HCT116 (cell line): ENCODE data around the gene CERK. TPM values are rescaled to one million over a fixed set of nuclear protein-coding genes. Genes with fewer than 3 reads are reported as not detected.
"Not testable (repeated sequence)": the region's sequence is repeated elsewhere in the genome, so short reads cannot be mapped to it uniquely, and the experiment has no call there.

ENCODE experiments used
- ATAC-seq: fragments of 200-7000 bp; cut with Tn5 transposase; 2 replicates; pipeline ENCODE4 v1.9.1; 2020; ENCODE audit warnings: mild to moderate bottlenecking, moderate library complexity
- BruUV-seq: library from RNA; stranded (reverse); fragments of 400-500 nt; replicated peaks from 2 replicates; lab custom pipeline; 2021; lab: Mats Ljungman, UMichigan
- CTCF ChIA-PET: fragments of 300-600 bp; sonication (Branson Sonifier 250); formaldehyde crosslinking; loops from one replicate; lab custom pipeline; 2021; ENCODE audit warnings: antibody characterized with exemption; lab: Charles Lee
- POLR2A ChIA-PET: fragments of 300-600, 350-600 bp; sonication (Branson Sonifier 250); formaldehyde crosslinking; loops from one replicate; lab custom pipeline; 2021; ENCODE audit warnings: antibody characterized with exemption; lab: Charles Lee
- RAD21 ChIA-PET, 2 experiments: fragments of 300-600 bp; sonication (Branson Sonifier 250); formaldehyde crosslinking; loops; one replicate each; lab custom pipeline; 2023; ENCODE audit warnings: low total read pairs in 2 of 2; ENCODE audit not compliant: uncharacterized antibody in 2 of 2, unreplicated experiment in 2 of 2, low non-redundant PET in 1 of 2; lab: Charles Lee
- DNase-seq: peaks from one replicate; pipeline ENCODE4 v3.0.0-alpha.2; 2010; ENCODE audit warnings: low read depth, low spot score
- H2AFZ ChIP-seq: fragments of 200-600 bp; shearing (Covaris generic), sonication (generic); 2 replicates; pipeline ENCODE4 v1.6.1; 2017; ENCODE audit warnings: low read depth, mixed run types, mixed read lengths, antibody characterized with exemption, low read length; ENCODE audit not compliant: poor library complexity, severe bottlenecking
- H3K27ac ChIP-seq: 2 replicates; pipeline ENCODE4 v1.5.1; 2012; ENCODE audit warnings: low read depth, low read length
- H3K27me3 ChIP-seq: fragments of 200-600 bp; sonication (generic); 2 replicates; pipeline ENCODE4 v1.6.1; 2016; ENCODE audit warnings: mixed run types, low read length, mixed read lengths; ENCODE audit not compliant: insufficient read depth
- H3K36me3 ChIP-seq, 2 experiments: fragments of 200-500 bp in 1 of 2; fragments of 200-600 bp in 1 of 2; sonication (Bioruptor generic) in 1 of 2; sonication (generic) in 1 of 2; 2 replicates each; pipeline versions ENCODE4 v1.5.1 to v1.6.1; 2014 to 2016; ENCODE audit warnings: low read length in 2 of 2, inconsistent platforms in 1 of 2, mixed read lengths in 1 of 2, mixed run types in 1 of 2; ENCODE audit not compliant: insufficient read depth in 2 of 2, control insufficient read depth in 1 of 2
- H3K4me1 ChIP-seq, 2 experiments: fragments of 200-600 bp in 1 of 2; sonication (generic) in 1 of 2; 2 replicates each; pipeline versions ENCODE4 v1.5.1 to v1.6.1; 2012 to 2017; ENCODE audit warnings: low read length in 2 of 2, inconsistent platforms in 1 of 2, mild to moderate bottlenecking in 1 of 2, mixed read lengths in 1 of 2, mixed run types in 1 of 2, moderate library complexity in 1 of 2; ENCODE audit not compliant: insufficient read depth in 2 of 2, control insufficient read depth in 1 of 2
- H3K4me2 ChIP-seq: fragments of 200-600 bp; sonication (generic); 2 replicates; pipeline ENCODE4 v1.6.1; 2017; ENCODE audit warnings: mixed run types, low read length, mixed read lengths
- H3K4me3 ChIP-seq, 2 experiments: fragments of 200-600 bp in 1 of 2; sonication (generic) in 1 of 2; replicated peaks in 1 of 2; 2 replicates each; pipeline ENCODE4 v1.5.1; 2011 to 2016; ENCODE audit warnings: low read length in 2 of 2, control low read depth in 1 of 2, low read depth in 1 of 2, mild to moderate bottlenecking in 1 of 2, mixed read lengths in 1 of 2, mixed run types in 1 of 2
- H3K79me2 ChIP-seq: fragments of 200-600 bp; sonication (generic); 2 replicates; pipeline ENCODE4 v1.6.1; 2017; ENCODE audit warnings: mild to moderate bottlenecking, mixed run types, low read length, moderate library complexity, mixed read lengths; ENCODE audit not compliant: insufficient read depth
- H3K9ac ChIP-seq: fragments of 200-600 bp; sonication (generic); 2 replicates; pipeline ENCODE4 v1.6.1; 2016; ENCODE audit warnings: low read length, mixed read lengths
- H3K9me2 ChIP-seq: fragments of 200-600 bp; sonication (generic), shearing (Covaris generic); 2 replicates; pipeline ENCODE4 v1.6.1; 2017; ENCODE audit warnings: mixed run types, mild to moderate bottlenecking, moderate library complexity; ENCODE audit not compliant: insufficient read depth
- H3K9me3 ChIP-seq, 2 experiments: fragments of 200-500 bp in 1 of 2; fragments of 200-600 bp in 1 of 2; sonication (Bioruptor generic) in 1 of 2; sonication (generic) in 1 of 2; 2 replicates each; pipeline ENCODE4 v1.6.1; 2014 to 2017; ENCODE audit warnings: low read length in 2 of 2, mixed read lengths in 2 of 2, inconsistent platforms in 1 of 2, low read depth in 1 of 2, mild to moderate bottlenecking in 1 of 2, mixed run types in 1 of 2, moderate library complexity in 1 of 2; ENCODE audit not compliant: control insufficient read depth in 1 of 2, insufficient read depth in 1 of 2
- H4K20me1 ChIP-seq: fragments of 200-600 bp; sonication (generic), shearing (Covaris generic); 2 replicates; pipeline ENCODE4 v1.6.1; 2017; ENCODE audit warnings: mixed run types, mild to moderate bottlenecking, moderate library complexity; ENCODE audit not compliant: insufficient read depth
- CBX3 ChIP-seq: IDR thresholded peaks from 2 replicates; pipeline ENCODE4 v1.6.1; 2012; ENCODE audit warnings: low read depth
- ELF1 ChIP-seq: IDR thresholded peaks from 2 replicates; pipeline ENCODE4 v1.6.1; 2012; ENCODE audit warnings: low read depth, borderline replicate concordance
- MAX ChIP-seq: IDR thresholded peaks from 2 replicates; pipeline ENCODE4 v1.6.1; 2012
- POLR2AphosphoS5 ChIP-seq: IDR thresholded peaks from 2 replicates; pipeline ENCODE4 v1.6.1; 2011; ENCODE audit warnings: mild to moderate bottlenecking, low read depth, low read length, moderate library complexity
- SIN3A ChIP-seq: IDR thresholded peaks from 2 replicates; pipeline ENCODE4 v1.6.1; 2012; ENCODE audit warnings: low read depth
- ZBTB33 ChIP-seq: IDR thresholded peaks from 2 replicates; pipeline ENCODE4 v1.6.1; 2011; ENCODE audit warnings: mild to moderate bottlenecking, low read length, moderate library complexity; ENCODE audit not compliant: insufficient replicate concordance; ENCODE audit errors: extremely low read depth
- ZFX ChIP-seq: fragments of 450-650 bp; IDR thresholded peaks from 2 replicates; pipeline ENCODE4 v1.6.1; 2017
- ZNF274 ChIP-seq: fragments of 200-500 bp; sonication (Bioruptor generic); IDR thresholded peaks from 2 replicates; pipeline ENCODE4 v1.6.1; 2014; ENCODE audit warnings: mild to moderate bottlenecking, low read depth, low read length, inconsistent platforms
- intact Hi-C: fragments of 100-400 bp; cut with micrococcal nuclease; formaldehyde crosslinking; loops from 2 replicates; pipeline ENCODE4 v1.10.0; 2022
- total RNA-seq: library from RNA; stranded (reverse); gene quantifications from one replicate; pipeline ENCODE4 v1.2.1, GENCODE V29; 2021; ENCODE audit not compliant: unreplicated experiment

The CERK gene
- total RNA-seq, 1 experiment from 2014 or later = 35.0 TPM

- Histone ChIP-seq H3K27ac (no peak overlapping the region), H3K9me2 (no peaks in the 10 kb centered on the region), H3K4me1 (no peaks in the 10 kb centered on the region), H3K79me2 (no peaks in the 10 kb centered on the region), H3K36me3 (no peaks in the 10 kb centered on the region), H2AFZ (no peak overlapping the region), H4K20me1 (no peaks in the 10 kb centered on the region), H3K9ac (no peak overlapping the region), H3K4me3 (no peak overlapping the region), H3K9me3 (no peaks in the 10 kb centered on the region), H3K4me2 (no peak overlapping the region), H3K27me3 (no peaks in the 10 kb centered on the region)
- DNase-seq (no peak), ATAC-seq (no peak)
- no TSS peak for BruUV-seq
- CTCF ChIA-PET = no interaction called here
- RAD21 ChIA-PET = no interaction called here
- intact Hi-C loops = no loop called here
- POLR2A ChIA-PET = no interaction called here
- TF ChIP-seq MAX (no peak), SIN3A (no peak), ZBTB33 (no peak), POLR2AphosphoS5 (no peak), ELF1 (no peak), CBX3 (no peak), ZFX (no peak), ZNF274 (no peak)
Observed at GRCh38 chr22:46649141-46650077, 88.6 kb downstream of the CERK start.

GRCh38 chr22:46648225-46648820 is 89.7 kb downstream of the CERK start:
- not testable (repeated sequence) for BruUV-seq

More at GRCh38 chr22:46648225-46648820, 89.7 kb downstream of the CERK start:
- DNase-seq, H3K36me3 ChIP-seq, CTCF ChIA-PET, intact Hi-C loops, H2AFZ ChIP-seq, ATAC-seq, H3K9me3 ChIP-seq, RAD21 ChIA-PET, H3K4me3 ChIP-seq, H3K4me1 ChIP-seq, H4K20me1 ChIP-seq, H3K4me2 ChIP-seq, H3K9me2 ChIP-seq, H3K9ac ChIP-seq, H3K79me2 ChIP-seq, H3K27me3 ChIP-seq, POLR2A ChIA-PET, H3K27ac ChIP-seq: not testable (repeated sequence)
